GM19035 (cell line): ENCODE results near the gene UBN1.

Experiments
- ATAC-seq: cut with Tn5 transposase; IDR thresholded peaks from one replicate; pipeline ENCODE4 v1.9.1; 2021; ENCODE audit not compliant: unreplicated experiment

The UBN1 gene

GRCh38 chr16:4846901-4847773 lies at the start of gene UBN1, which contains the start of gene GLYR1:
Gene UBN1 (plus strand): TSS chr16:4847481. CDS start chr16:4852918, 5,437 bp downstream.
Gene GLYR1 (minus strand): TSS chr16:4847288. CDS start chr16:4847265, 23 bp downstream.
- ATAC-seq: peak; percentile 88

GRCh38 chr16:4797805-4798252 lies 49.5 kb upstream of the UBN1 start:
- ATAC-seq: no peak

- no peak for ATAC-seq
Observed at GRCh38 chr16:4798456-4798855, 48.8 kb upstream of the UBN1 start.

- no peak for ATAC-seq
Observed at GRCh38 chr16:4799171-4799855, 48.0 kb upstream of the UBN1 start.

- ATAC-seq: no peak
Observed at GRCh38 chr16:4800290-4801041, 46.8 kb upstream of the UBN1 start.

GRCh38 chr16:4801051-4801961 lies 46.0 kb upstream of the UBN1 start:
- ATAC-seq: no peak

GRCh38 chr16:4801962-4802658 lies 45.2 kb upstream of the UBN1 start, which contains the start of gene ROGDI:
Gene ROGDI (minus strand): TSS chr16:4802633. CDS start chr16:4802571, 62 bp downstream.
- peak; percentile 53 for ATAC-seq

GRCh38 chr16:4802659-4803287 lies 44.5 kb upstream of the UBN1 start:
- peak; percentile 93 for ATAC-seq

GRCh38 chr16:4803401-4803844 lies 43.9 kb upstream of the UBN1 start:
- no peak for ATAC-seq

- ATAC-seq: no peak
Observed at GRCh38 chr16:4803898-4804762, 43.2 kb upstream of the UBN1 start.

- no peak for ATAC-seq
Observed at GRCh38 chr16:4805231-4805630, 42.0 kb upstream of the UBN1 start.

GRCh38 chr16:4806280-4806679 lies 41.0 kb upstream of the UBN1 start:
- no peak for ATAC-seq

GRCh38 chr16:4811242-4811641 lies 36.0 kb upstream of the UBN1 start:
- ATAC-seq: no peak

- no peak for ATAC-seq
Observed at GRCh38 chr16:4811773-4812172, 35.5 kb upstream of the UBN1 start.

- ATAC-seq: no peak
Observed at GRCh38 chr16:4813251-4814003, 33.9 kb upstream of the UBN1 start.

GRCh38 chr16:4814046-4814445 lies 33.2 kb upstream of the UBN1 start:
- ATAC-seq: no peak

GRCh38 chr16:4814542-4815173 lies 32.6 kb upstream of the UBN1 start:
- ATAC-seq: no peak
